RWPE1 (cell line): ENCODE results near the gene ARHGEF19.
A peak's percentile ranks its signal among the peaks of the same experiment; 100 is the strongest.

Source experiments
- CTCF ChIA-PET: fragments of 350-600 bp; sonication (Branson Sonifier 250); formaldehyde crosslinking; extraction: SDS; loops from one replicate; lab custom pipeline; 2021; lab: Yijun Ruan, JAX
- POLR2A ChIA-PET: fragments of 400-600 bp; formaldehyde crosslinking; extraction: SDS; loops from one replicate; lab custom pipeline; 2020; ENCODE audit warnings: antibody characterized with exemption; ENCODE audit not compliant: low non-redundant PET; lab: Yijun Ruan, JAX
- DNase-seq: peaks from one replicate; pipeline ENCODE4 v3.0.0; 2012; ENCODE audit warnings: low spot score
- H3K27ac ChIP-seq: fragments of 450-650 bp; 2 replicates; pipeline ENCODE4 v1.5.1; 2017
- TF ChIP-seq, protein P1 (sequence below): fragments of 450-650 bp; conservative IDR thresholded peaks from 2 replicates; pipeline ENCODE4 v1.5.1; 2017; ENCODE audit warnings: low read depth, mild to moderate bottlenecking

ARHGEF19 gene

DNA sequence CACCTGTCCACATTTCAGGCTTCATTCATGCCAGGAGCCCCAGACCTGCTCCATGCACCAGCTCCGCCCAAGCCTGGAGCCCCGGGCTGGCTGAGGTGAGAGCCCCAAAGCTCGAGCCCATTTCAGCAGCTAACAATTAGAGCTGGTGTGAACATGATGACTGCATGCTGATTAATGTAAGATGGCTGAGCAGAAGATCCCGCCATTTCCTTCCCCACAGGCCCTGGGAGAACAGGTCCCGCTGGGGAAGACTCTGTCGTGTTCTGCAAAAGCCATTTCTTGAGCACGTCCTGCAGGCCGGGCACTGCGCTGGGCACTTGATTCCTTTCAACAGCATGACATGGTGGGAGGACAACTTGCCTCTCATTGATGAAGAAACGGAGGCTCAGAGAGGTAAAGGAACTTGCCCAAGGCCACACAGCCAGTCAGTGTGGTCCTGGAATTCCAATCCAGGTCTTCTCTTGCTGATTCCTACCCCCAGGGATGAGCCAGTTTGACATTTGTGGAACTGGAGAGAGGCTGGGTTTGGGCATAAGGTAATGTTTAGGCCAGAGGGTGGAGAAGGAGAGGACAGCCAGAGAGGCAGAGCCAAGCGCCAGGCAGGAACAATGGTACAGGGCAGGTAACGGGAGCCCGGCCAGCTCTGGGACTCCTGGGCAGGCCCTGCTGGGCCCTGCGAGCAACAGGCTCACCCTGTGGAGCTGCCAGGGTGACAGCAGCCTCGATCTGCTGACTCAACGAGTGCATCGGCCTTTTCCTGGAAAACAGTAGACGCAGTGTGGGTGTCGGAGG lies 28.5 kb downstream of the ARHGEF19 start:
- no peak for DNase-seq
- POLR2A ChIA-PET = interaction anchor here (0.5 to 1.4 kb wide), 5 partner anchors 11 to 38 kb away, joined by 3 to 5 read pairs (median 4); no protein-coding TSS in a partner anchor
- TF ChIP-seq, protein P1, sequence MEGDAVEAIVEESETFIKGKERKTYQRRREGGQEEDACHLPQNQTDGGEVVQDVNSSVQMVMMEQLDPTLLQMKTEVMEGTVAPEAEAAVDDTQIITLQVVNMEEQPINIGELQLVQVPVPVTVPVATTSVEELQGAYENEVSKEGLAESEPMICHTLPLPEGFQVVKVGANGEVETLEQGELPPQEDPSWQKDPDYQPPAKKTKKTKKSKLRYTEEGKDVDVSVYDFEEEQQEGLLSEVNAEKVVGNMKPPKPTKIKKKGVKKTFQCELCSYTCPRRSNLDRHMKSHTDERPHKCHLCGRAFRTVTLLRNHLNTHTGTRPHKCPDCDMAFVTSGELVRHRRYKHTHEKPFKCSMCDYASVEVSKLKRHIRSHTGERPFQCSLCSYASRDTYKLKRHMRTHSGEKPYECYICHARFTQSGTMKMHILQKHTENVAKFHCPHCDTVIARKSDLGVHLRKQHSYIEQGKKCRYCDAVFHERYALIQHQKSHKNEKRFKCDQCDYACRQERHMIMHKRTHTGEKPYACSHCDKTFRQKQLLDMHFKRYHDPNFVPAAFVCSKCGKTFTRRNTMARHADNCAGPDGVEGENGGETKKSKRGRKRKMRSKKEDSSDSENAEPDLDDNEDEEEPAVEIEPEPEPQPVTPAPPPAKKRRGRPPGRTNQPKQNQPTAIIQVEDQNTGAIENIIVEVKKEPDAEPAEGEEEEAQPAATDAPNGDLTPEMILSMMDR = no peak
- CTCF ChIA-PET = interaction anchor here (0.7 to 1.7 kb wide), 4 partner anchors 102 to 613 kb away, joined by 3 to 9 read pairs (median 5); no protein-coding TSS in a partner anchor
- H3K27ac ChIP-seq = peak overlapping the region; percentile 98

DNA sequence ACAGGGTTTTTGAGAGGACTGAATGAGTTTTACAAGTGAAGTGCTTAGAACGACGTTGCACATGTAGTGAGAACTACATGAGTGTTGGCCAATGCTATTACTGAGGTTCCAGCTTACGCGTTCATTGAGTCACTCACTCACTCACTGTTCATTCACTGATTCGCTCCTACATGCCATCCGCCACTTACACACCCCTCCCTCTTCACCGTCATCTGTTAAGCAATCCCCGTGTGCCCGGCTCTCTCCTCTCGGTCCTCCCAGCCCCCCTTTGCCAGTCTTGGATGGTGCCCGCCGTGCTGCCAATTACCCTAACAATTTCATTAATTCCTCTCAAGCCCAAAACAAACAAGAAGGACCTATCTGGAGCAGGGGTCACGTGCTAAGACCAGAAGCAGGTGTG lies 29.3 kb downstream of the ARHGEF19 start:
- peak; percentile 86 for DNase-seq
- peak overlapping the region; percentile 98 for H3K27ac ChIP-seq
- TF ChIP-seq, protein P1 = no peak
- CTCF ChIA-PET = interaction anchor here (0.7 to 1.1 kb wide), 3 partner anchors 101 to 612 kb away, joined by 3 to 7 read pairs (median 6); no protein-coding TSS in a partner anchor
- POLR2A ChIA-PET = interaction anchor here (0.5 to 0.6 kb wide), 2 partner anchors 30 to 100 kb away, joined by 3 to 4 read pairs; no protein-coding TSS in a partner anchor

DNA sequence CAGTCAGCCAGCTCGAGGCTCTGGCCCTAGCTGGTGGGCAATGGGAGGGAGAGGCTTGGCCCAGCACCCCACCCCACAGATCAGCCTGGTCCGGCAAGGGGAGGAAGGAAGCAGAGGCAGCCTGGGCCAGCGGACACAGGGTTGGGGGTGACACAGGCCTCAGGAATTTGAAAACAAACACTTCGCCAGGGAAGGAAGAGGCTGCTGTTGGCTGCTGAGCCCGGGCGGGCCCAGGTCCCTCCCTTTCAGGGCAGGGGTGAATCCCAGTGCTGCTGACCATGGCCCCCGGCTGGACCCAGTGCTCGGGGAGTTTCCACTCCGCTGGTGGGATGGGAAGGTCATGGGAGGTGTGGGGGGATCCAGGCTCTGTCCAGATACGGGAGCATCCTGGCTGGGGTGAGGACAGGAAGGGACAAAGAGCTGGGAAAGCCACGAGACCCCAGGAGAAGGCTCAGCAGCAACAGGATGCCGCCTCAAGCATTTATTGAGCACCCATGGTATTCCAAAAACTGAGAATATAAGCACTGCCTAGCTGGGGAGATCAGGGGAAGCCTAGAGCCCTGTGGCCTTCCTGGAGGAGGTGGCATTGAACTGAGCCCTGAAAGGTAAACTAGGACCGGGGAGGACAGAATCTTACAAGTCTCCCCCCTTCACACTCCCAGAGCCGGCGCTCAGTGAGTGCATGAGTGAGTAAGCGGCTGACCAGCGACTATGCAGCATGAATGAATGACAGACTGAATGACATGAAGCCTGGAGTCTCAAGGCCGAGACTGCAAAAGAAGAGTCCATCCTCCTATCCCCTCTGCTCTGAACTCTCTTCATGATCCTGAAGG lies 30.3 kb downstream of the ARHGEF19 start:
- TF ChIP-seq, protein P1 = no peak
- DNase-seq = peak; percentile 78
- H3K27ac ChIP-seq = peak overlapping the region; percentile 98

DNA sequence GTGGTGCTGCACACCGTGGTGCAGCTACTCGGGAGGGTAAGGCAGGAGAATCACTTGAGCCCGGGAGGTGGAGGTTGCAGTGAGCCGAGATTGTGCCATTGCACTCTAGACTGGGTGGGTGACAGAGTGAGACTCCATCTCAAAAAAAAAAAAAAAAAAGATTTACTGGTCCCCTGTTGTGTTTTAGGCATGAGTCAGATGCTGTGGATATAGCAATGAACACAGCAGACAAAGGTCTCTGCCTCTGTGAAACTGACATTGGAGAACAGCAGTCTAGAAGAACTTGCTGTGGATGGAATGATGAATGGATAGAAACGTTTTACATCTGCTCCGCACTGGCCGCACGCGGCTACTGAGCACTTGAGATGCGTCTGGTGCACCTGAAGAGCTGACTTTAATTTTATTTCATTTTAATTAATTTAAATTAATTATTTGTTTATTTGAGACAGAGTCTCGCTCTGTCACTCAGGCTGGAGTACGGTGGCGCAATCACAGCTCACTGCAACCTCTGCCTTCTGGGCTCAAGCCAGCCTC lies 32.1 kb downstream of the ARHGEF19 start:
- POLR2A ChIA-PET = no interaction called here
- DNase-seq = no peak
- peak overlapping the region; percentile 98 for H3K27ac ChIP-seq
- CTCF ChIA-PET = interaction anchor here (0.5 to 1.4 kb wide), 3 partner anchors 98 to 771 kb away, joined by 3 to 7 read pairs (median 4); no protein-coding TSS in a partner anchor
- TF ChIP-seq, protein P1 = no peak

More for the DNA sequence above, 30.3 kb downstream of the ARHGEF19 start:
- CTCF ChIA-PET = interaction anchor here (1.1 to 1.4 kb wide), 2 partner anchors 100 kb away, joined by 6 to 7 read pairs; no protein-coding TSS in a partner anchor
- POLR2A ChIA-PET = interaction anchor here (0.6 to 0.9 kb wide), 2 partner anchors 26 to 329 kb away, joined by 3 to 5 read pairs; partner anchors contain the start of gene EPHA2

DNA sequence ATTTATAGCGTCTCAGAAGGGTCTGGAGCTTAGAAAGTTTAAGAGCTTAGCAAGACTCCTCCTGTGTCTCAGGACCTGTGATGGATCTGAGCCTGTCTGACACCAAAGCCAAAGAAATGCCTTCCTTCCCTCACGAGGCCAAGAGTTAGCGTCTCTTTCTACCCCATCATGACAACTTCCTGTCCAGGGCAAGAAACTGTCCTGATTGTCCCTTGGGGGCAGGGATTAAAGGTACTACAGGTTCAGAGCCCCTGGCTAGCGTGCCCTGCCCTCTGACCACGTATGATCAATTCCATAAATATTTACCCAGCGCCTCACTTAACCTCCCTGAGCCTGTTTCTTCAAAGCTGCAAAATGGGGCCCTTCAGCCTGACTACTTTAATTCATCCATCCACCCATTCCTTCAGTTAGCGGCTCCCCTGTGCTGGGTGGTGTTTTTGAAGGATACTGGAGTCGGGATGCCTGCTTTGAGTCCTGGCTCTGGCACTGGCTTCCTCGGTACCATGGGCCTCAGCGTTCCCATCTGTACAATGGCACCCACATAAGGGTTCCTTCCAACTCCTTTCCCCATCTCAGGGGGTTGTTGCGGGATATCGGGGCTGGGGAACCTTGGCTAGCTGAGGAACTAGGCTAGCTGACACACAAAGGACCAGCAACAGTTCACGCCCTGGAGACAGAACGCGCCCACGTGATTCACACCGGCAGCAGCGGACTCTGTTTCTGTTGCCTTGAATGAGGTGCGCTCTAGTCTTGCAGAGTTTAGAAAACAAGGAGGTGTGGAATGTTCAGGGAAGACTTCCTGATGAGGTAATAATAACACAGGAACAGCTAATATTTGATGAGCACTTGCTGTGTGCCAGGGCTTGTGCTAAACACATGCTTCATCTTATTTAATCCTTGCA lies 33.6 kb downstream of the ARHGEF19 start:
- TF ChIP-seq, protein P1 = no peak
- CTCF ChIA-PET = interaction anchor here (1.1 kb wide), 1 partner anchor 97 kb away, joined by 3 read pairs; no protein-coding TSS in a partner anchor
- POLR2A ChIA-PET = no interaction called here
- DNase-seq = no peak
- H3K27ac ChIP-seq = peak overlapping the region; percentile 98
